Measurements from ENCODE around the gene CDK6. TPM values are rescaled to one million over a fixed set of nuclear protein-coding genes. Genes with fewer than 3 reads are reported as not detected.

Gene CDK6
- total RNA-seq, 1 experiment from 2014 or later, result 32.1 TPM

GRCh38 chr7:92639966-92640365, 196.4 kb downstream of the CDK6 start:
- no peaks in the 10 kb centered on the region for H3K27me3 ChIP-seq (ENCODE audit: control insufficient read depth, insufficient read depth, low read length)
- no peak overlapping the region for H3K4me3 ChIP-seq (ENCODE audit: insufficient read depth, low read depth, low read length)
- no peak for DNase-seq
- no peaks in the 10 kb centered on the region for H3K36me3 ChIP-seq (replicated peaks; ENCODE audit: control insufficient read depth, insufficient read depth, low read length)

- H3K36me3 ChIP-seq (replicated peaks; ENCODE audit: control insufficient read depth, insufficient read depth, low read length), result no peaks in the 10 kb centered on the region
- H3K27me3 ChIP-seq (ENCODE audit: control insufficient read depth, insufficient read depth, low read length), result no peaks in the 10 kb centered on the region
- H3K4me3 ChIP-seq (ENCODE audit: insufficient read depth, low read depth, low read length), result no peak overlapping the region
- DNase-seq, result no peak
Observed at GRCh38 chr7:92639213-92639896, 197.0 kb downstream of the CDK6 start.

- no peaks in the 10 kb centered on the region for H3K36me3 ChIP-seq (replicated peaks; ENCODE audit: control insufficient read depth, insufficient read depth, low read length)
- no peaks in the 10 kb centered on the region for H3K27me3 ChIP-seq (ENCODE audit: control insufficient read depth, insufficient read depth, low read length)
Observed at GRCh38 chr7:92636018-92636560, 200.3 kb downstream of the CDK6 start.

GRCh38 chr7:92635538-92635937, 200.8 kb downstream of the CDK6 start:
- no peak for DNase-seq
- Histone ChIP-seq H3K27me3 (ENCODE audit: control insufficient read depth, insufficient read depth, low read length) (no peaks in the 10 kb centered on the region), H3K4me3 (ENCODE audit: insufficient read depth, low read depth, low read length) (no peak overlapping the region), H3K36me3 (replicated peaks; ENCODE audit: control insufficient read depth, insufficient read depth, low read length) (no peaks in the 10 kb centered on the region)

More at GRCh38 chr7:92636018-92636560, 200.3 kb downstream of the CDK6 start:
- no peak overlapping the region for H3K4me3 ChIP-seq (ENCODE audit: insufficient read depth, low read depth, low read length)
- DNase-seq, result no peak

- Histone ChIP-seq H3K27me3 (ENCODE audit: control insufficient read depth, insufficient read depth, low read length) (no peaks in the 10 kb centered on the region), H3K36me3 (replicated peaks; ENCODE audit: control insufficient read depth, insufficient read depth, low read length) (no peaks in the 10 kb centered on the region), H3K4me3 (ENCODE audit: insufficient read depth, low read depth, low read length) (no peak overlapping the region)
- DNase-seq, result no peak
Observed at GRCh38 chr7:92634924-92635519, 201.4 kb downstream of the CDK6 start.

GRCh38 chr7:92634205-92634604, 202.2 kb downstream of the CDK6 start:
- Histone ChIP-seq H3K27me3 (ENCODE audit: control insufficient read depth, insufficient read depth, low read length) (no peaks in the 10 kb centered on the region), H3K4me3 (ENCODE audit: insufficient read depth, low read depth, low read length) (no peak overlapping the region), H3K36me3 (replicated peaks; ENCODE audit: control insufficient read depth, insufficient read depth, low read length) (no peaks in the 10 kb centered on the region)
- DNase-seq, result no peak

- Histone ChIP-seq H3K4me3 (ENCODE audit: insufficient read depth, low read depth, low read length) (no peak overlapping the region), H3K27me3 (ENCODE audit: control insufficient read depth, insufficient read depth, low read length) (no peaks in the 10 kb centered on the region), H3K36me3 (replicated peaks; ENCODE audit: control insufficient read depth, insufficient read depth, low read length) (no peaks in the 10 kb centered on the region)
- DNase-seq, result no peak
Observed at GRCh38 chr7:92633211-92633906, 203.0 kb downstream of the CDK6 start.

- no peaks in the 10 kb centered on the region for H3K27me3 ChIP-seq (ENCODE audit: control insufficient read depth, insufficient read depth, low read length)
- no peak for DNase-seq
- H3K36me3 ChIP-seq (replicated peaks; ENCODE audit: control insufficient read depth, insufficient read depth, low read length), result no peaks in the 10 kb centered on the region
- H3K4me3 ChIP-seq (ENCODE audit: insufficient read depth, low read depth, low read length), result no peak overlapping the region
Observed at GRCh38 chr7:92632791-92633190, 203.6 kb downstream of the CDK6 start.

GRCh38 chr7:92631850-92632487, 204.4 kb downstream of the CDK6 start:
- Histone ChIP-seq H3K36me3 (replicated peaks; ENCODE audit: control insufficient read depth, insufficient read depth, low read length) (no peaks in the 10 kb centered on the region), H3K27me3 (ENCODE audit: control insufficient read depth, insufficient read depth, low read length) (no peaks in the 10 kb centered on the region), H3K4me3 (ENCODE audit: insufficient read depth, low read depth, low read length) (no peak overlapping the region)
- no peak for DNase-seq

GRCh38 chr7:92631067-92631849, 205.1 kb downstream of the CDK6 start:
- Histone ChIP-seq H3K36me3 (replicated peaks; ENCODE audit: control insufficient read depth, insufficient read depth, low read length) (no peaks in the 10 kb centered on the region), H3K27me3 (ENCODE audit: control insufficient read depth, insufficient read depth, low read length) (no peaks in the 10 kb centered on the region), H3K4me3 (ENCODE audit: insufficient read depth, low read depth, low read length) (no peak overlapping the region)
- no peak for DNase-seq

- H3K27me3 ChIP-seq (ENCODE audit: control insufficient read depth, insufficient read depth, low read length), result no peaks in the 10 kb centered on the region
- no peak overlapping the region for H3K4me3 ChIP-seq (ENCODE audit: insufficient read depth, low read depth, low read length)
- no peak for DNase-seq
- H3K36me3 ChIP-seq (replicated peaks; ENCODE audit: control insufficient read depth, insufficient read depth, low read length), result no peaks in the 10 kb centered on the region
Observed at GRCh38 chr7:92629779-92630178, 206.6 kb downstream of the CDK6 start.

GRCh38 chr7:92627956-92628355, 208.4 kb downstream of the CDK6 start:
- DNase-seq, result no peak
- Histone ChIP-seq H3K36me3 (replicated peaks; ENCODE audit: control insufficient read depth, insufficient read depth, low read length) (no peaks in the 10 kb centered on the region), H3K27me3 (ENCODE audit: control insufficient read depth, insufficient read depth, low read length) (no peaks in the 10 kb centered on the region), H3K4me3 (ENCODE audit: insufficient read depth, low read depth, low read length) (no peak overlapping the region)

- H3K27me3 ChIP-seq (ENCODE audit: control insufficient read depth, insufficient read depth, low read length), result no peaks in the 10 kb centered on the region
- no peak for DNase-seq
- H3K36me3 ChIP-seq (replicated peaks; ENCODE audit: control insufficient read depth, insufficient read depth, low read length), result no peaks in the 10 kb centered on the region
- no peak overlapping the region for H3K4me3 ChIP-seq (ENCODE audit: insufficient read depth, low read depth, low read length)
Observed at GRCh38 chr7:92626281-92626809, 210.0 kb downstream of the CDK6 start.

- no peak for DNase-seq
- no peaks in the 10 kb centered on the region for H3K36me3 ChIP-seq (replicated peaks; ENCODE audit: control insufficient read depth, insufficient read depth, low read length)
Observed at GRCh38 chr7:92625617-92626016, 210.8 kb downstream of the CDK6 start.

More at GRCh38 chr7:92625617-92626016, 210.8 kb downstream of the CDK6 start:
- Histone ChIP-seq H3K4me3 (ENCODE audit: insufficient read depth, low read depth, low read length) (no peak overlapping the region), H3K27me3 (ENCODE audit: control insufficient read depth, insufficient read depth, low read length) (no peaks in the 10 kb centered on the region)

Measured in H7 (cell line).